Loucy (cell line): ENCODE measurements around the gene EIPR1.

Experiments
- EZH2phosphoT487 ChIP-seq: fragments of 200-600 bp; IDR thresholded peaks from 2 replicates; pipeline ENCODE4 v1.6.1; 2018; ENCODE audit warnings: antibody characterized with exemption, mild to moderate bottlenecking, moderate library complexity, borderline replicate concordance
- TF ChIP-seq, protein P1 (sequence below): fragments of 200-600 bp; sonication (generic); conservative IDR thresholded peaks from 2 replicates; pipeline ENCODE4 v1.5.1; 2014; ENCODE audit warnings: mild to moderate bottlenecking, antibody characterized with exemption, low read length

DNA sequence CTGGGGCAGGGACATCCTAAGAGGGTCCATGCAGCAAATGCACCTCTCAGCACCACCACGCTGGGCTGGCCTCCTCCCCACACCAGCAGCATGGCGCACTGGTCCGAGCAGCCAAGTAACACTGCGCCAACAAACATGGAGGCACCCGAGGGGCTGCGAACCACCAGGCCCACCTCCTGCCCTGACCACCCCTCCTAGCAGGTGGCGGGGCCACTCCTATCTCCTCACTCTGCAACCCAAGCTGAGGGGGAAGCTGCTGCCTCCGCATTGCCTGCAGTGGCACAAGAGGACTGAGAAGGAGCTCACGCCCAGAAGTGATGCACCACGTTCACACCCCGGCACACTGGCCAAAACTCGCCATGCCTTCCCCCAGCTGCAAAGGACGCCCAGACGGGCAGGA is 94.4 kb downstream of the EIPR1 start:
- TF ChIP-seq, protein P1, sequence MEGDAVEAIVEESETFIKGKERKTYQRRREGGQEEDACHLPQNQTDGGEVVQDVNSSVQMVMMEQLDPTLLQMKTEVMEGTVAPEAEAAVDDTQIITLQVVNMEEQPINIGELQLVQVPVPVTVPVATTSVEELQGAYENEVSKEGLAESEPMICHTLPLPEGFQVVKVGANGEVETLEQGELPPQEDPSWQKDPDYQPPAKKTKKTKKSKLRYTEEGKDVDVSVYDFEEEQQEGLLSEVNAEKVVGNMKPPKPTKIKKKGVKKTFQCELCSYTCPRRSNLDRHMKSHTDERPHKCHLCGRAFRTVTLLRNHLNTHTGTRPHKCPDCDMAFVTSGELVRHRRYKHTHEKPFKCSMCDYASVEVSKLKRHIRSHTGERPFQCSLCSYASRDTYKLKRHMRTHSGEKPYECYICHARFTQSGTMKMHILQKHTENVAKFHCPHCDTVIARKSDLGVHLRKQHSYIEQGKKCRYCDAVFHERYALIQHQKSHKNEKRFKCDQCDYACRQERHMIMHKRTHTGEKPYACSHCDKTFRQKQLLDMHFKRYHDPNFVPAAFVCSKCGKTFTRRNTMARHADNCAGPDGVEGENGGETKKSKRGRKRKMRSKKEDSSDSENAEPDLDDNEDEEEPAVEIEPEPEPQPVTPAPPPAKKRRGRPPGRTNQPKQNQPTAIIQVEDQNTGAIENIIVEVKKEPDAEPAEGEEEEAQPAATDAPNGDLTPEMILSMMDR: no peak
- TF ChIP-seq EZH2phosphoT487: no peak
